NOMO-1 (cell line): ENCODE data around the gene MGAT5.
"Not testable (repeated sequence)": the region's sequence is repeated elsewhere in the genome, so short reads cannot be mapped to it uniquely, and the experiment has no call there.

Experiments
- DNase-seq, 2 experiments: peaks; one replicate each; lab custom pipeline; 2025; ENCODE audit not compliant: unreplicated experiment in 2 of 2; lab: John Stamatoyannopoulos, UW

MGAT5 gene

DNA sequence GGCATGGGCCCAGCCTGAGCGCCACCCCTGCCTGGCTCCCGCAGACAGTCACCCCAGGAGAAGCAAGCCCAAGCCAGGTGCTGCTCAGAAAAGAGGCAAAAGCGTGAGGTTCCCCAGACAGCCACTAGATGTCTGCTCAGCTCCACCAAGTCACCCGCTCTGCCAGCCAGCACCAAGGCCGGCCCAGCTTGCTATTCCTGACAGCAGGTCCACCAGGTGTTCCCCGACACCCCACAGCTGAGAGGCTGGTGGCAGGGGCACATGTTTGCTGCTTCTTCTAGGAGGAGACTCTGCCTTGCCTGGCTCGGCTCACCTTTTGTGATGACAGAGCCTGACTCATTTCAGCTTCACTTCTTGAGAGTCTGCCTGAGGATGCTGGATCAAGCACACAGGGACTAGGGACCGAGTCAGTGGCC lies 206.7 kb downstream of the MGAT5 start:
- peak in 1 of 2 experiments; percentile 11 for DNase-seq

DNA sequence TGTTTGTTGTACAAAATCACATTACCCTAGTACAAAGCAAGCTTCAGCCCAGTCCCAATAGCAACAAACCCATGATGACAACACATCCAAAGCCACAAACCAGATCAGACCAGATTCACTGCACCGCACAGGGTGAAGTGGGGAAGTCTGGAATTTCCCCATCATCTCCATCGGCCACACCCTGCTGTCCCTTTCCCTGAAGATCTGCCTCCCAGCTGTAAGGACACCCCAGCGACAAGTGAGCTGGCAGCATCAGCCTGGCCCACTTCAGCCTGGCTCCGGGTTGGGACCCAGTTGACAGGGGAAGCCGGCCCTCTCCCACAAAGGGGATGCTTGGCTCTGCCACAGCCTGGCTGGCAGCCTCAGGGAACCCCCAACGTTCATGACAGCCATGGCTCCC lies 207.6 kb downstream of the MGAT5 start:
- DNase-seq = no peak

DNA sequence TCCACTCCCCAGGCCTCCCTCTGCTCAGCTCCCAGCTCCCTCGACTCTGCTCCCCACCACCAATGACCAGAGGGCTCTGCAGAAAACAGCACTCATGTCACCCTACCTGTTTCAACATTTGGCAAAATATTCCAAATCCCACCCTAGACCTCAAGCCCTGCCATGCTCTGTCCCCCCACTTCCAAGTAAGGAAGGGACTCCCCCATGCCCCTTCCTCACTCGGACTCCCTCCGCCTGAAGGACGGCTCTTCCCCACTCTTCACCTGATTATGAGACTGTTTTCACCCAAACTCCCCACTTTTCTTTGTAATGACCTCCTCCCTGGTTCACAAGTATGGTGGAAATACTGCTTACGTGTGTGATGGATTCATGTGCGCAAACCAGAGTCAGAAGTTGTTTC lies 208.4 kb downstream of the MGAT5 start:
- no peak for DNase-seq

DNA sequence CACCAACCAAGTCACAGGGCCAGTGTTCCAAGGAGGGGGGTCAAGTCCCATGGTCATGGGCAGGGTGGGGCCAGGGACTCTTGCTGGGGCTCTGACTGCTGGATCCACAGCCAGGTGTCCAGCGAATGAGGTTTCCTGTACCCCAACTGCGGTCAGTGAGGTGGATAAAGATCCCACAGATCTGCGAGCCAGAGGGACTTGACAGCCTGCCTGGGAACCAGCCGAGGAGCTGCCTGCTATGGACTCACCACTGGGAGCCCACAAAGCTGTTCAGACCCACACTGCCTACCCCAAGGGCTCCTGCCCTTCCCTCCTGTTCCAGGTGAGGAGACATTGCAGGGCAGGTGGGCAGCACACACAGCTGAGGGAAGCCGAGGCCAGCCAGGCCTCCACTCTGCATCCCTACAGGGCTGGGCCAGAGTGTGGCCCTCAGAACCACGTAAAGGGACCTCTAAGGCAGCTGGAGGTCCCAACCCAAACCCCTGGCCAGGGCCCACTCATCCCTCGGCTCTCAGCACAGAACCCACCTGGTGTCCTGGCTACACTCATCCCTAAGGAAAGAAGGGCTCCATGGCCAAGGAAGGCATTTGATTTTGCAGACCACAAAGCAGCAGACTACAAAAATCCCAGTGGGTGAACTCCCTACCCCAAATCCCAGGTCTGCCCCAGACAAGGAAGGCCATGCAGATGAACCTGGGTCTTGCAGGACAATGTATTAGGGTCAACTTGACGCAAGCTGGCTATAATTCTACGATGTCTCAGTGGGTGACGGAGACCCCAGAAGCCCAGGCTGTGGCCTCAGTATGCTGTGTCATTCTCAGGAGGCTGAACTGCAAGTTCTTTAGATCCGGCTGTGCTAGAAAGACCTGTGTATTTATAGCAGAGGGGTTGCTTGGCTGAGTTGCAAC lies 209.2 kb downstream of the MGAT5 start:
- DNase-seq = no peak

DNA sequence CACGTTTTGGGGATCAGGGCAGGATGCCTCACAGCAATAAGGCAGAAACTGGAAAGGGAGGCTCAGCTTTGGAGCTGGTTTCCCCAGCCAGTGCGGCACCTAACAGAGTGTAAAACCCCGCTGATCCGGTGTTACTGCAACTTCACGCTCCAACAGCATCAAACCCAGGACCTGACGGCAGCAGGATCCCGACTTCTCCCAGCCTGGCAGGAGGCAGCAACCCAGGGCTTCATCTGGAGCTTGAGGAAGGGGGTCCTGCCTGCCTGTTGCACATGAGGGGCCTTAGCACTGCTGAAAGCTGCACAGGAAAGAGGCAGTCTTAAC lies 209.8 kb downstream of the MGAT5 start:
- no peak for DNase-seq

DNA sequence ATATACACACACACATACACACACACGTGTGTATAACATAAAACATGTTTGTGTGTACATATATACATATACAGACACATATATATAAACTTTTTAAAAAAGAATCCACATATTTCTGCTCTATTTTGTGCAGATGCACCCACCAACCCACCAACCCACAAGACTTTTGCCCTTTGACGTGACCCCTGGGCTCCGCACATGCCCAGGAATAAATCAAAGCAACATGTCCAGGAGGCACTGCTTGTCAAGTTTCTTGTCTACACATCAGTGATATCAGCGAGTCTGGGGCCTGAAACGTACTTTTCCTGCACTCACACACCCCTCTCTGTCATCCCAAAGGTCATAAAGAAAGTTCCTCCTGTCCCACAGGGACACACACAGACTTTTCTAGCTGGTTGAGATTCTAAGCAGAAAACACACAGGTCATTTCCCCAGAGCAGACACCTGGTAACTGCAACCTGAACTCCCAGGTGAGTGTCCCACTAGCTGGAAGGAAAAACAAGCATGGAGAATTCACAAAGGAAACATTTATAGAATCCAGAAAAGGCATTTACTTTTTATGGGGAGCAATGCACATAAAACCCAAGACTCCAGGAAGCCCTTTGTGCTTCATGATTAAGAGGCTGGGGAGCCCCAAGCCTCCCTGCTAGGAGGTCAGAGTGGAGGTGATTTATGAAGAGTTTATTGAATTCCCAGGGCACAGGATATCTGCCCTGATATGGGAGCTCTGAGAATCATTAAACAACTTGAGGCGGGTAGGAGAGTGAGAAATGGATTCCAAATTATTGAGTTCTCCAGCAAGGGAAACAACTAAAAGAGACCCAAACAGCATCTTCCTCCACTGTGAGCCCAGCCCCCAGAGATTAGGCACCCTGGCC lies 211.6 kb downstream of the MGAT5 start:
- no peak for DNase-seq

DNA sequence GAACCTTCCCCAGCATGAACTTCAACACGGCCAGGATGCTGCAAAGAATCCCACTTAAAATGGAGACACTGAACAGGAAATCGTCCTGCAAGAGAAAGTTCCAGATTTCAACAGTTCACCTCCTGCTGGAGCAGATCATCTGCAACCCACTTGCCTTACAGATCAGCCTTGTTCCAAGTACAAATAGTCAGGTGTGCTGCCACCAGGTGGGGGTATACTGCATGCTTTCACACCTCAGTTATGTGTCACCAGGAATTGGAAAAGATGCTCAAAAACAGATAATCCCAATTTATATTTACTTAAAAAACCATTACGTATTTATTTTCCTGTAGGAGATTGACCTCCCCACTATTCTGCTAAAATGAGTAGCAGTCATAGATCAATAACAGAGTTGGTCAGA lies 212.3 kb downstream of the MGAT5 start:
- DNase-seq = no peak

DNA sequence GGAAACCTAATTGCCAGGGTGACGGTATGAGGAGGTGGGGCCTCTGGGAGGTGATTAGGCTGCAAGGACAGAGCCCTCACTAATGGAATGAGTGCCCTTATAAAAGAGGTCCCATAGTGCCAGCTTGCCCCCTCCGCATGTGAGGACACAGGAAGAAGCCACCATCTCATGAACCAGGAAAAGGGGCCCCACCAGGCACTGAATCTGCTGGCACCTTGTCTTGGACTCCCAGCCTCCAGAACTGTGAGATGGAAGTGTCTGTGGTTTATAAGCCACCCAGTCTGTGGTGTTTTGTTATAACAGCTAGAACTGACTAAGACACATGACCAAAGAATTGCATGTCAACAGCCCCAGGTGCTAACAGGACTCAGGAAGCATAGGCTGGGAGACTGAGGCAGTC lies 214.3 kb downstream of the MGAT5 start:
- no peak for DNase-seq

DNA sequence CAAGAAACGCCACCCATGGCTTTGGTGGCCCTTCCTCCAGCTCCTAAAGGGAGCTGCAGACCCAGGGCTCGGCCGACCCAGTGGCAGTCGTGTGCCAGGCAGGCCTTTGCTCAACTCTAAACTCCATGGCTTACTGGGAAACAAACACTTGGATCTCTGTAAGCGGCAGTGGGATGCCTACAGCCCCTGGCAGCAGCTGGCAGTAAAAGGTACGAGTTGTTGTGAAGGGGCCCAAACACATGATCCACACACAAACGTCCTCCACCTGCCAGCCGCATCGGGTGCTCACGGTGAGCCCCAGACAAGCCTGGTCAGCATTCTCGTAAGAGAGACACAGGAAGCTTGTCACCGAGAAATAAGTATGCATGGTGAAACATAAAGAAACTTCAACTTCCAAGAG lies 214.9 kb downstream of the MGAT5 start:
- no peak for DNase-seq

DNA sequence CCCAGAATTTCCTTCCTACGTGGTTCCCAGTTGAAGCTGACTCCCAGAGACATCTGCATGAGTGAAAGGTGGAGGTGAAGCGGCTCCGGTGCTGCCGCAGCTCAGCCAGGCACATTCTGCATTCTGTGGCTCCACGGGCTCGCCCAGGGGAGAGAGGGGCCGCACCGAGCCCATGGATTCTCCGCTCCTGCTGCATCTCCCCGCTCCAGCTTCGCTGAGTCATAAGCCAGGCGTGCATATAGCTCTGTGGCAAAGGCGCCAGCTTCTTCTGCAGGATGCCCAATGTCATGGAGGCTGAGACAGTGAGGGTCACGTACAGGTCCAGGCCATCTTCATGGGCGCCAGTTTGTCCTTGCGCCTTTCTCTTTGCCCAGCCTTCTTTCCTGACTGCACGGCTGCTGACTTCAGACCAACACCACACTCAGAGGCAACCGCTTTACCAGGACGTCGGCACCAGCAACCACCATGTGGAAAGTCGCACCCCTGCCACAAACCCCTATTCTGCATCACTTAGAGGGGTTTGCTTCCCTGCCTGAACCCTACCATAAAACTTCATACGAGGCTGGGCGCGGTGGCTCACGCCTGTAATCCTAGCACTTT lies 215.7 kb downstream of the MGAT5 start:
- no peak for DNase-seq

DNA sequence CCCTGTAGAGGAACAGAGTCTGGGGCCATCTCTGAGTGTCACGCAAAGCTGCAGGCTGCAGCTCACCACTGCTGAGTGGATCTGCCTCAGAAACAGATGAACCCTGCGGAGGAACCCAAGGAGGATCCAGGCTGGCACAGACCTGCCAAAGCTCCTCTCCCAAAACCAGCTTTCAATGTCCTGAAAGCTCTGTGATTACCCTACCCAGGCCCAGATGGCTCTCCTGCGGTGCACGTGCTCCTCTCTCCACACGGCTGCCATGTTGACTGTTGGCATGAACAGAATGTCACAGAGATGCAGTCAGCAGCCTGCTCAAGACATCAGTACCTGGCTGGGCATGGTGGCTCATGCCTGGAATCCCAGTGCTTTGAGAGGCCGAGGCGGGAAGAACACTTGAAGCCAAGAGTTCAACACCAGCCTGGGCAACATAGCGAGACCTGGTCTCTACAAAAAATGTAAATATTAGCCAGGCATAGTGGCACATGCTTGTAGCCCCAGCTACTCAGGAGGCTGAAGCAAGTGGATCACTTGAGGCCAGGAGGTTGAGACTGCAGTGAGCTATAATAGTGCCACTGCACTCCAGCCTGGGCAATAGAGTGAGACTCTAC lies 216.8 kb downstream of the MGAT5 start:
- DNase-seq = no peak

DNA sequence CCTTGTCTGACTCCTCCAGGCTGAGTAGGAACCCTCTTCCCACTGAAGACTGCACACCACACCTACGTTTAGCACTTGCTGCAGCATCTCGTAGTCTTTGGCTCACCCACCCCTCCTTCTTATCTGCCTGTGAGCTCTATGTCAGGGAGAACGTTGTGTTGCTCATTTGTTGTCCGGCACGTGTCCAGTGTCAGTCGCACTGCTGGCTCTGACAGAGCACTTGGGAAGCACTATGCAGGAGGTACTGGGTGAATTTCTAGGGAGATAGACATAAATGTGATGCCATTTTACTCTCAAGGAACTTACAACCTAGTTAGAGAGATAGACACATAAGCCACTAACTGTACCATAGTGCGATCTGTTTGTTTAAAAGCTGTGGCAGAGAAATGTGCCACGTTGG lies 223.1 kb downstream of the MGAT5 start:
- not testable (repeated sequence) for DNase-seq

DNA sequence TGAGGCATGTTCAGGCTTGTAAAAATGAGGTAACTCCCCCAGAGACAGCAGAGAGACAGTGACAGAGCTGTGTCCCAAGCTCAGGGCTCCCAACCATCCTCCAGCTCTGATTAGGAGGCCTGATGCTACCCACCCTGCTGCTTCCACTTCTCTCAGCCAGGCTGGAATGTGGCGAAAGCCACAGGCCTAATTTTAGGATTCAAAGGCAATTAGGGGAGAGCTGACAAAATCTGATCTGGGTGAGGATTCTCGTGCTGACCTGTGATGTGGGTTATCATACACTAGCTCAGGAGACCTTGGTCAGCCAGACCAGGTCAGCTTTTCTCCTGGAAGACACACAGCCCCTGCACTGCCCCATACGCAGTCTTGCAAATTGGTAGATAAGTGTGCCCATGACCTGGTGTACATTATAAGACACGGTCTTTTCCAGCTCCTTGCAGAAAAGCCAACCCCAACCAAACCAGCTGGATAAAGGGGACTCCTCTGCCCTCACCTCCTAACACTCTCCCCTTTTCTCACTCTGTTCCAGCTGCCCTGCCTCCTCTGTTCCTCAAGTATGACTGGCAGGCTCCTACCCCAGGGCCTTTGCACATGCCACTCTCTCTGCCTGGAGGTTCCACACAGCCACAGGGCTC lies 225.9 kb downstream of the MGAT5 start:
- DNase-seq = no peak

DNA sequence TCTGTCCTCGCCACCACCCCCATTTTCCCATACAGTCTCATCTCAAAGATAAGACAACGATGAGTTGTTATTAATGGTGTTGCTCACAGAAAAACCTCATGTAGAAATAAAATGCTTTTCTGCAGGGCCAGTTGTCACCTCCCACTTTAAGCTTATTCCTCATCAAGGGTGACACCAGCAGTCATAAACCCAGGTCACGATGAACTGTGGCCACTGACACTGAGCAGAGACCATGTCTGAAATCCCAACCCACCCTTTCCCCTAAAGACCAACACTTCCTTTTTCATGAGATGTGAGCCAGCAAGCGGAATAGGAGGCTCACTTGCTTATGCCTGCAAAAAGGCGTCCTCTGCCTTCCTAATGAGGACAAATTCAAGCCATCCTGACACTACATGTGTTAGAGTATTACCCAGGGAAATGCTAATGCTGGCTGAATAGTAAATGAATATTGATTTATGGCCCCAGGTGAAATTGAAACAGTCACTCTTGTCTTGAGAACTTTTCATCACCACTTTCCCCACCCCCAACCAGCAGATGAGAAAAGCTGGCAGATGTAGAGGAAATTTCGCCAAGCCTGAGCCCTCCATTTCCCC lies 228.4 kb downstream of the MGAT5 start:
- no peak for DNase-seq

DNA sequence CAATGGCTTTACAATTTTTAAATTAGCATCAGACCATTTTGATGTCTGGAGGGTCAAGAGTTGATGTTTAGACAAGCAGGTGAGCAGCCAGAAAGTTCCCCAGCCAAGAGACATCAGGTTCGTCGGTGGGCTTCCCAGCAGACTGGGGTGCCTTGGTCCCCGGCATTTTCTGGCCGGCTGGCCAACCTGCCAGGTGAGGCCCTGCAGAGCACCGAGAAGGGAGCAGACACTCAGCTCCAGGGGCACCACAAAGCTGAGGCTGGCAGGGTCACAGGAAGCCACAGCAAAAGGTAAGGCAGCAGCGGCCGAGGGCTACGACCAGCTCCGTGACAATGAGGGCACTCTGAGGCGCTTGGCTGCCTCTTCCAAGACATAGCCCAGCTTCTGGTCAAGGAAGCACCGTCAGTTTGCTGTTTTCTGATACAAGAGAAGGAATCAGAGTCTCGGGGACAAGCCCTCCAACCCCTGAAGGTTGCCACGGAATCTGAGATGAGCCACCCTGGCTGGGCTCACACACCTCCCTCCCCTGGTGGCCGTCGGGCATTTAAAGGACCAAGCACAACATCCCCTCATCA lies 229.0 kb downstream of the MGAT5 start:
- no peak for DNase-seq

DNA sequence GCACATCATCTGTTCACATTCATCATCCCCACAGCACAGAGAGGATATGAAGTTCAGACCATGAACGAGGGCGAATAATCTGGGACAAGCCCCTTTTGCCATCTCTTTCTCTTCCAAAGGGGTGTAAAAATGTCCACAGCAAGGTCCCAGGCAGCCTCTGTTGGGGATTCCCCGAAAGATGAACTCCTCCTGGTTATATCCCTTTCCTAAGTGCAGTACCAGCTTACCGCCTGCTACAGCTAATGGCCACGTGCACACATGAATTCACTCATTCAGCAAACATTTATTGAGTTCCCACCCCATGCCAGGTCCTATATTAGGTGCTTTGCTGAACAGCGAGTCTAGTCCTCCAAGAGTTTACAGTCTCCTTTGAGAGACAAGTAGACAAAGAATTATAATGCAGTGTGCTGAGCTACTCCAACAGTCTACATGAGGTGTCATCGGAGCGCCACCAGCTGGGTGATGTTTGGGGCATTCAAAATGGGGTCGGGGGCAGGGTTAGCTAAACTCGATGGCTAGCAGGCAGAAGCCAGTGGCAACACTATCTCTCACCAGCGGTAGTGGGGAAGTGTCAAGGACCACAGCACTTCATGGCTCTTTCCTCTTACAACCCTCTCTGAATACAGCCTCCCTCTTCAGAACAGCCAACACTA lies 236.0 kb downstream of the MGAT5 start:
- DNase-seq = no peak

DNA sequence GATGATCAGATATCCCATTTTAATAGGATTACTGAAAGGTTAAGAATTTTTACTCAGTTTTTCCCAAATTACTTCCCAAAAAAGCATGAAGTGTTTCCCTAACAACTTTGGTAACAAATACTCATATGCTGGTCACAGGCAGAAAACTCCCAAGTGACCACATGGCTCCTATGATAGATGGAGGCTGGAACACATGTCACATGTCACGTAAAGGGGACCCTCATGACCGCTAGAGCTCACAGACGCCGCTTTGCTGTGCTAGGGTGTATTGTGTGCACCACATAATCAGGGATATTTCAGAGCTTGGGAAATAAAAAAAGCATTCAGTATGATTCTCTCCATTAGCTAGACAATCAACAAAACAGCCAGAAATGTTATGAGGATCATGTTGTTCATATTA lies 236.7 kb downstream of the MGAT5 start:
- no peak for DNase-seq

DNA sequence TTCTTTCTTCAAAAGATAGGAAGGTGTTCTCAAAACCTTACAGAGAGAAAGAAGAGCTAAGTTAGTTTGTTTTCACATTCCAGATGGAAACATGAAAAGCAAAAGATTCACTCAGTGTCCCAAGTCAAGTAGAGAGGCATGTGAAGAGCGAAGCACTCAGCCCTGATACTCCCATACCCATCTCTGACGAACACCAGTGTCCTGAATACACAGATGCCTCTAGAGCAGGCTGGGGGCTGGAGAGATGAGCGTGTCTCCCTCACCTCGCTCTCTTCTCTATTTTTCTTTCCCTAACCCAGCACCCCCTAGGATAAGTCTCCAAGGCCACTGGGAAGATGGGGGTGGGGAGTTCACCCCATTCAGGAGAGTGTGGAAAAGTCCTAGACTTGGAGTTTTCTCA lies 237.2 kb downstream of the MGAT5 start:
- no peak for DNase-seq

DNA sequence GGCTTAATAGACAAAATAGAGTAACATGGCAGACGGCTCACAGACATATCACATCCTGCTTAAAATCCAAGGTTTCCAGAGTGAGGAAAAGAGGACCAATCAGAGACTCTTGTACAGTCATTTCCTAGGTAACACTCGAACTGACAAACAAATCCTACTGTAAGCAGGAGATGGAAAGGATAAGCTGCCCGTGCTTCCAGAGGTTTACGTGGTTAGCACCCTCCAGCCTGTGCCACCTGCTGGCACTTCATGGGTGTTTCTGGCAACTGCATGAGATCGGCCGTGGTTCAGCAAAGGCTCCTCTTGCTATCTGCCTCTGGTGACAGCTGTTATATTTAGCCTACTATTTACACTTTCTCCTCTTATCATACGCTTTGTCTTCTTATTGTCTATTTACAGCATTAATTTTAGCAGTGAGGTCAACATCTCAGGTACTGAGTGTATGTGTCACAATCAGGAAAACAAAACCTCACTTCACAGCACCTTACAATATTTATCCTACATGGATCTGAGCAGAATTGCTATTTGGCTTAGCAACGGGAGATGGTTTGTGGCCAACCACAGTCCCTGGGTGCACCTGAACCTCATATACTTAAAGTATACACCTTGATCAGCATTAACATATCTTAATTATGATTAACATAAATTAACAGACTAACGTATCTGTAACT lies 238.0 kb downstream of the MGAT5 start:
- DNase-seq = no peak
